T-cell (primary cell): ENCODE results near the gene KLF7. TPM values are rescaled to one million over a fixed set of nuclear protein-coding genes. Genes with fewer than 3 reads are reported as not detected.

Experiments
- ATAC-seq, 4 experiments: fragments of 200-7000 bp in 3 of 4; fragments of 150-1000 bp in 1 of 4; cut with Tn5 transposase; replicated peaks in 1 of 4; 1 replicate in 3 of 4; 2 replicates in 1 of 4; pipeline ENCODE4 v1.10.0; 2021; ENCODE audit warnings: moderate library complexity in 3 of 4, mild to moderate bottlenecking in 2 of 4, moderate number of reproducible peaks in 1 of 4
- CTCF ChIA-PET, 2 donors: fragments of 300-600 bp; sonication (Branson Sonifier 250); formaldehyde crosslinking; loops; one replicate each; lab custom pipeline; 2022; ENCODE audit warnings: antibody characterized with exemption in 2 of 2; lab: Charles Lee
- POLR2A ChIA-PET, 2 donors: fragments of 300-600 bp; sonication (Branson Sonifier 250); formaldehyde crosslinking; loops; one replicate each; lab custom pipeline; 2022; ENCODE audit warnings: antibody characterized with exemption in 2 of 2; lab: Charles Lee
- DNase-seq, 35 experiments: peaks; one replicate each; pipeline versions ENCODE4 v3.0.0 to v3.0.0-alpha.2; 2013 to 2023
- H3K27ac ChIP-seq: one replicate; pipeline ENCODE4 v1.5.1; 2013; ENCODE audit warnings: low read length
- H3K27me3 ChIP-seq, 2 experiments: replicated peaks in 1 of 2; 1 replicate in 1 of 2; 2 replicates in 1 of 2; pipeline versions ENCODE4 v1.6.1 to v1.7.0; 2013; ENCODE audit warnings: low read length in 1 of 2, mixed read lengths in 1 of 2; ENCODE audit not compliant: control insufficient read depth in 2 of 2, insufficient read depth in 2 of 2; ENCODE audit errors: extremely low read depth in 1 of 2
- H3K36me3 ChIP-seq, 2 donors: 1 replicate in 1 of 2; 2 replicates in 1 of 2; pipeline versions ENCODE4 v1.6.1 to v1.7.0; 2013; ENCODE audit warnings: low read length in 1 of 2; ENCODE audit not compliant: control insufficient read depth in 2 of 2, insufficient read depth in 1 of 2; ENCODE audit errors: extremely low read depth in 1 of 2
- H3K4me1 ChIP-seq, 2 experiments: 1 replicate in 1 of 2; 2 replicates in 1 of 2; pipeline versions ENCODE4 v1.6.1 to v1.7.0; 2013; ENCODE audit warnings: low read length in 2 of 2, mixed read lengths in 1 of 2; ENCODE audit not compliant: insufficient read depth in 2 of 2, control insufficient read depth in 1 of 2; ENCODE audit errors: extremely low read depth in 1 of 2
- H3K4me3 ChIP-seq, 2 donors: 1 replicate in 1 of 2; 2 replicates in 1 of 2; pipeline versions ENCODE4 v1.5.1 to v1.7.0; 2013; ENCODE audit warnings: mild to moderate bottlenecking in 2 of 2, low read length in 1 of 2, moderate library complexity in 1 of 2; ENCODE audit not compliant: control insufficient read depth in 1 of 2; ENCODE audit errors: extremely low read depth in 1 of 2
- H3K9me3 ChIP-seq: 2 replicates; pipeline ENCODE4 v1.7.0; 2013
- H3K27ac Mint-ChIP-seq, 2 donors: one replicate each; pipeline ENCODE4 v1.8.0; 2020 to 2021; ENCODE audit warnings: mild to moderate bottlenecking in 2 of 2, mixed read lengths in 2 of 2
- H3K27me3 Mint-ChIP-seq, 2 donors: one replicate each; pipeline ENCODE4 v1.8.0; 2021 to 2022; ENCODE audit warnings: mixed read lengths in 2 of 2
- H3K36me3 Mint-ChIP-seq: one replicate; pipeline ENCODE4 v1.8.0; 2021; ENCODE audit warnings: mixed read lengths
- H3K4me1 Mint-ChIP-seq, 3 donors: one replicate each; pipeline ENCODE4 v1.8.0; 2020 to 2022; ENCODE audit warnings: mixed read lengths in 3 of 3, mild to moderate bottlenecking in 1 of 3
- H3K4me3 Mint-ChIP-seq, 3 donors: one replicate each; pipeline ENCODE4 v1.8.0; 2020 to 2022; ENCODE audit warnings: mild to moderate bottlenecking in 3 of 3, mixed read lengths in 3 of 3, moderate library complexity in 3 of 3
- H3K9me3 Mint-ChIP-seq, 3 donors: one replicate each; pipeline ENCODE4 v1.8.0; 2020 to 2022; ENCODE audit warnings: mixed read lengths in 3 of 3
- WGBS: methylation state at CpG from one replicate; pipeline ENCODE4 v1.1.5; 2013; ENCODE audit warnings: missing lambda C conversion rate; ENCODE audit not compliant: insufficient coverage; 5-methylcytosine and 5-hydroxymethylcytosine counted together
- total RNA-seq, 35 experiments: library from RNA in 6 of 35; stranded (reverse) in 6 of 35; fragments of 120-200 nt in 1 of 35; gene quantifications; one replicate each; pipeline versions ENCODE4 v1.2.1 to v1.2.4 and lab custom pipeline; 2013 to 2026

KLF7 gene
- total RNA-seq, 5 donors from 2014 or later (not counting 1 experiment from before 2014, with no cell fraction given) = 56.8 to 90.6 (median 65.7) TPM

- peak in 1 of 4 experiments; percentile 34 for ATAC-seq
- WGBS = 91% methylated on average over 4 of the region's 9 CpGs
- Histone ChIP-seq H3K27ac (no peak overlapping the region), H3K36me3 (no peaks in the 10 kb centered on the region), H3K9me3 (no peaks in the 10 kb centered on the region), H3K4me3 (peak overlapping the region in 1 of 2 donors; percentile 10), H3K27me3 (no peaks in the 10 kb centered on the region), H3K4me1 (peaks cover 30 to 34% of the 10 kb centered on the region in 2 experiments)
- DNase-seq = no peak
- ChIA-PET CTCF (no interaction called here), POLR2A (interaction anchor here in 1 of 2 donors (0.7 kb wide), 1 partner anchor 8 kb away, joined by 5 read pairs; no protein-coding TSS in a partner anchor)
- H3K27me3 Mint-ChIP-seq = no peaks in the 10 kb centered on the region
- peaks cover 27% of the 10 kb centered on the region for H3K36me3 Mint-ChIP-seq
- H3K4me1 Mint-ChIP-seq = peaks cover 72 to 87% (median 85%) of the 10 kb centered on the region in 3 donors
- H3K27ac Mint-ChIP-seq = peak overlapping the region; percentile 26 to 31
- no peaks in the 10 kb centered on the region for H3K9me3 Mint-ChIP-seq
- H3K4me3 Mint-ChIP-seq = peak overlapping the region in 1 of 3 donors; percentile 46
Measured at GRCh38 chr2:207135801-207136457, 29.8 kb downstream of the KLF7 start.

- Histone ChIP-seq H3K4me3 (peak overlapping the region in 1 of 2 donors; percentile 10), H3K9me3 (no peaks in the 10 kb centered on the region), H3K36me3 (no peaks in the 10 kb centered on the region), H3K4me1 (peaks cover 28 to 34% of the 10 kb centered on the region in 2 experiments), H3K27me3 (no peaks in the 10 kb centered on the region), H3K27ac (no peak overlapping the region)
- H3K9me3 Mint-ChIP-seq = no peaks in the 10 kb centered on the region
- H3K4me3 Mint-ChIP-seq = peak overlapping the region in 1 of 3 donors; percentile 46
- DNase-seq (peak in 9 of 35 experiments; percentile 6 to 60 (median 16)), ATAC-seq (peak; percentile 31 to 91 (median 60))
- ChIA-PET POLR2A (interaction anchor here in 1 of 2 donors (1.0 to 1.3 kb wide), 2 partner anchors 9 to 28 kb away, joined by 3 read pairs; no protein-coding TSS in a partner anchor), CTCF (interaction anchor here in 1 of 2 donors (0.7 kb wide), 1 partner anchor 45 kb away, joined by 5 read pairs; no protein-coding TSS in a partner anchor)
- H3K36me3 Mint-ChIP-seq = peaks cover 27% of the 10 kb centered on the region
- peaks cover 68 to 84% (median 82%) of the 10 kb centered on the region in 3 donors for H3K4me1 Mint-ChIP-seq
- no peaks in the 10 kb centered on the region for H3K27me3 Mint-ChIP-seq
- no CpG with 5 or more reads among the region's 1 CpG for WGBS
- H3K27ac Mint-ChIP-seq = peak overlapping the region in 1 of 2 donors; percentile 5
Measured at GRCh38 chr2:207135340-207135739, 30.4 kb downstream of the KLF7 start.

GRCh38 chr2:207133820-207134519 is 31.8 kb downstream of the KLF7 start:
- ChIA-PET CTCF (interaction anchor here in 1 of 2 donors (0.6 to 0.7 kb wide), 2 partner anchors 14 to 110 kb away, joined by 3 read pairs; no protein-coding TSS in a partner anchor), POLR2A (interaction anchor here (0.5 to 1.3 kb wide), 2 partner anchors 29 to 932 kb away, joined by 3 read pairs; no protein-coding TSS in a partner anchor)
- H3K4me1 ChIP-seq = peaks cover 28 to 34% of the 10 kb centered on the region in 2 experiments
- no peaks in the 10 kb centered on the region for H3K36me3 ChIP-seq
- H3K4me3 Mint-ChIP-seq = peak overlapping the region in 1 of 3 donors; percentile 12
- no peak overlapping the region for H3K4me3 ChIP-seq
- H3K4me1 Mint-ChIP-seq = peaks cover 81 to 87% (median 83%) of the 10 kb centered on the region in 3 donors
- WGBS = 74% methylated on average over 5 of the region's 13 CpGs
- no peaks in the 10 kb centered on the region for H3K9me3 ChIP-seq
- H3K27ac ChIP-seq = no peak overlapping the region
- DNase-seq (no peak), ATAC-seq (no peak)
- no peaks in the 10 kb centered on the region for H3K27me3 Mint-ChIP-seq
- H3K27me3 ChIP-seq = no peaks in the 10 kb centered on the region
- H3K9me3 Mint-ChIP-seq = no peaks in the 10 kb centered on the region
- no peak overlapping the region for H3K27ac Mint-ChIP-seq
- H3K36me3 Mint-ChIP-seq = peaks cover 31% of the 10 kb centered on the region

GRCh38 chr2:207133458-207133819 is 32.3 kb downstream of the KLF7 start:
- Histone ChIP-seq H3K9me3 (no peaks in the 10 kb centered on the region), H3K4me1 (peaks cover 28 to 34% of the 10 kb centered on the region in 2 experiments), H3K27ac (no peak overlapping the region), H3K27me3 (no peaks in the 10 kb centered on the region), H3K4me3 (no peak overlapping the region), H3K36me3 (no peaks in the 10 kb centered on the region)
- POLR2A ChIA-PET = interaction anchor here in 1 of 2 donors (0.6 kb wide), 1 partner anchor 176 kb away, joined by 5 read pairs; no protein-coding TSS in a partner anchor
- no peak overlapping the region for H3K27ac Mint-ChIP-seq
- H3K36me3 Mint-ChIP-seq = peaks cover 29% of the 10 kb centered on the region
- no peaks in the 10 kb centered on the region for H3K27me3 Mint-ChIP-seq
- CTCF ChIA-PET = no interaction called here
- no peak overlapping the region for H3K4me3 Mint-ChIP-seq
- peaks cover 82 to 87% (median 86%) of the 10 kb centered on the region in 3 donors for H3K4me1 Mint-ChIP-seq
- ATAC-seq = no peak
- WGBS = 95% methylated on average over 3 of the region's 6 CpGs
- DNase-seq = no peak
- H3K9me3 Mint-ChIP-seq = no peaks in the 10 kb centered on the region

GRCh38 chr2:207132019-207132418 is 33.7 kb downstream of the KLF7 start:
- no peak for ATAC-seq
- peak overlapping the region in 1 of 2 donors; percentile 1 for H3K27ac Mint-ChIP-seq
- H3K27me3 Mint-ChIP-seq = no peaks in the 10 kb centered on the region

GRCh38 chr2:207131594-207131993 is 34.2 kb downstream of the KLF7 start:
- Mint-ChIP-seq H3K36me3 (peaks cover 32% of the 10 kb centered on the region), H3K4me3 (peak overlapping the region in 1 of 3 donors; percentile 1), H3K9me3 (no peaks in the 10 kb centered on the region), H3K27me3 (no peaks in the 10 kb centered on the region), H3K27ac (peak overlapping the region in 1 of 2 donors; percentile 1), H3K4me1 (peaks cover 77 to 87% (median 80%) of the 10 kb centered on the region in 3 donors)
- no peak overlapping the region for H3K27ac ChIP-seq
- H3K4me3 ChIP-seq = no peak overlapping the region
- CTCF ChIA-PET = interaction anchor here in 1 of 2 donors (0.7 kb wide), 1 partner anchor 68 kb away, joined by 3 read pairs; no protein-coding TSS in a partner anchor
- H3K36me3 ChIP-seq = no peaks in the 10 kb centered on the region
- H3K27me3 ChIP-seq = no peaks in the 10 kb centered on the region
- H3K4me1 ChIP-seq = peaks cover 27 to 34% of the 10 kb centered on the region in 2 experiments
- no CpG with 5 or more reads among the region's 2 CpGs for WGBS
- POLR2A ChIA-PET = no interaction called here
- ATAC-seq (no peak), DNase-seq (no peak)
- H3K9me3 ChIP-seq = no peaks in the 10 kb centered on the region

More at GRCh38 chr2:207132019-207132418, 33.7 kb downstream of the KLF7 start:
- ChIA-PET CTCF (interaction anchor here in 1 of 2 donors (0.6 to 0.7 kb wide), 3 partner anchors 68 to 499 kb away, joined by 3 read pairs; no protein-coding TSS in a partner anchor), POLR2A (no interaction called here)
- Histone ChIP-seq H3K4me3 (no peak overlapping the region), H3K36me3 (no peaks in the 10 kb centered on the region), H3K27ac (no peak overlapping the region), H3K4me1 (peaks cover 28 to 34% of the 10 kb centered on the region in 2 experiments), H3K27me3 (no peaks in the 10 kb centered on the region), H3K9me3 (no peaks in the 10 kb centered on the region)
- Mint-ChIP-seq H3K4me3 (peak overlapping the region in 1 of 3 donors; percentile 1), H3K36me3 (peaks cover 32% of the 10 kb centered on the region), H3K9me3 (no peaks in the 10 kb centered on the region), H3K4me1 (peaks cover 76 to 88% (median 79%) of the 10 kb centered on the region in 3 donors)
- no peak for DNase-seq
